ENCODE measurements around the gene PKP2.

Gene PKP2

GRCh38 chr12:32809196-32809595, 87.4 kb downstream of the PKP2 start:
- Histone ChIP-seq H3K27me3 (ENCODE audit: insufficient read depth, poor library complexity, severe bottlenecking) (no peaks in the 10 kb centered on the region), H3K4me3 (replicated peaks; ENCODE audit: insufficient read depth, low read length) (no peak overlapping the region), H3K27ac (replicated peaks) (no peak overlapping the region)
- TF ChIP-seq GABPA (IDR thresholded peaks at IDR 0.05; ENCODE audit: low read depth) (no peak), POLR2AphosphoS5 (IDR thresholded peaks at IDR 0.05; ENCODE audit: low read depth) (no peak), REST (IDR thresholded peaks at IDR 0.05; ENCODE audit: insufficient replicate concordance, low read depth) (no peak), CTCF (IDR thresholded peaks at IDR 0.05; ENCODE audit: insufficient read depth, low read length) (no peak), SPI1 (IDR thresholded peaks at IDR 0.05; ENCODE audit: borderline replicate concordance, low read depth) (no peak)
- no peak for DNase-seq (ENCODE audit: low read depth in 1 of 2, low spot score in 1 of 2)

GRCh38 chr12:32804301-32804700, 92.3 kb downstream of the PKP2 start:
- Histone ChIP-seq H3K27ac (replicated peaks) (no peak overlapping the region), H3K27me3 (ENCODE audit: insufficient read depth, poor library complexity, severe bottlenecking) (no peaks in the 10 kb centered on the region), H3K4me3 (replicated peaks; ENCODE audit: insufficient read depth, low read length) (no peak overlapping the region)
- no peak for TF ChIP-seq CTCF (IDR thresholded peaks at IDR 0.05; ENCODE audit: insufficient read depth, low read length)
- TF ChIP-seq POLR2AphosphoS5 (IDR thresholded peaks at IDR 0.05; ENCODE audit: low read depth) = no peak
- no peak for TF ChIP-seq SPI1 (IDR thresholded peaks at IDR 0.05; ENCODE audit: borderline replicate concordance, low read depth)
- no peak for TF ChIP-seq GABPA (IDR thresholded peaks at IDR 0.05; ENCODE audit: low read depth)
- TF ChIP-seq REST (IDR thresholded peaks at IDR 0.05; ENCODE audit: insufficient replicate concordance, low read depth) = no peak
- DNase-seq (ENCODE audit: low read depth in 1 of 2, low spot score in 1 of 2) = no peak

GRCh38 chr12:32801269-32801980, 95.2 kb downstream of the PKP2 start:
- no peak overlapping the region for H3K4me3 ChIP-seq (replicated peaks; ENCODE audit: insufficient read depth, low read length)
- no peak overlapping the region for H3K27ac ChIP-seq (replicated peaks)
- no peak for DNase-seq (ENCODE audit: low read depth in 1 of 2, low spot score in 1 of 2)
- TF ChIP-seq GABPA (IDR thresholded peaks at IDR 0.05; ENCODE audit: low read depth) = no peak
- TF ChIP-seq REST (IDR thresholded peaks at IDR 0.05; ENCODE audit: insufficient replicate concordance, low read depth) = no peak
- TF ChIP-seq SPI1 (IDR thresholded peaks at IDR 0.05; ENCODE audit: borderline replicate concordance, low read depth) = no peak
- H3K27me3 ChIP-seq (ENCODE audit: insufficient read depth, poor library complexity, severe bottlenecking) = no peaks in the 10 kb centered on the region
